HG03025 (cell line): ENCODE data around the gene NADSYN1.

Source experiments
- ATAC-seq: cut with Tn5 transposase; IDR thresholded peaks from one replicate; pipeline ENCODE4 v1.9.1; 2021; ENCODE audit warnings: mild to moderate bottlenecking, moderate library complexity; ENCODE audit not compliant: unreplicated experiment, low FRiP score

Gene NADSYN1

DNA sequence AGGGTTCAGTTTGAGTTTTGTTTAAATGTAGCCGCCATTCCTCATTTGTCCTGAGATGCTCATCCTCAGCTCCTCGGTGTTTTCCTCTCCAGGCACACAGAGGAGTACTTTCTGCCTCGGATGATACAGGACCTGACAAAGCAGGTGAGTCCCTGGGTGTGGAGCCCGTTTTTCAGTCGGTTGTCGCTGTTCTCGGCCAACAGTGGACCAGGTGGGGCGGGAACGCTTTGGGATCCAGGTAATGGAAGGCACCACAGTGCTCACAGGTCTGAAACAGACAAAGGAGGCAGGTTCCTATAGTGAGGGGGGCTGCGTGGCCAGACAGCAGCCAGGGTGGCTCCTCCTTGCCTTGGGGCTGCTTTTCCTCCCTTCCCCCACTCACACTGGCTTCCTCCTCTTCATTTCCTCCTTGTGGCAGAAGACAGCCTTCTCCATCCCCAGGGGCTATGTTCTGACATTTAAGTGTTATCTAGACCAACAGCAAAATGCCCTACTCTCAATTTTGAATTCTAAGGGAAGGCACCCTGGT is 19.4 kb downstream of the NADSYN1 start:
- ATAC-seq, result no peak

DNA sequence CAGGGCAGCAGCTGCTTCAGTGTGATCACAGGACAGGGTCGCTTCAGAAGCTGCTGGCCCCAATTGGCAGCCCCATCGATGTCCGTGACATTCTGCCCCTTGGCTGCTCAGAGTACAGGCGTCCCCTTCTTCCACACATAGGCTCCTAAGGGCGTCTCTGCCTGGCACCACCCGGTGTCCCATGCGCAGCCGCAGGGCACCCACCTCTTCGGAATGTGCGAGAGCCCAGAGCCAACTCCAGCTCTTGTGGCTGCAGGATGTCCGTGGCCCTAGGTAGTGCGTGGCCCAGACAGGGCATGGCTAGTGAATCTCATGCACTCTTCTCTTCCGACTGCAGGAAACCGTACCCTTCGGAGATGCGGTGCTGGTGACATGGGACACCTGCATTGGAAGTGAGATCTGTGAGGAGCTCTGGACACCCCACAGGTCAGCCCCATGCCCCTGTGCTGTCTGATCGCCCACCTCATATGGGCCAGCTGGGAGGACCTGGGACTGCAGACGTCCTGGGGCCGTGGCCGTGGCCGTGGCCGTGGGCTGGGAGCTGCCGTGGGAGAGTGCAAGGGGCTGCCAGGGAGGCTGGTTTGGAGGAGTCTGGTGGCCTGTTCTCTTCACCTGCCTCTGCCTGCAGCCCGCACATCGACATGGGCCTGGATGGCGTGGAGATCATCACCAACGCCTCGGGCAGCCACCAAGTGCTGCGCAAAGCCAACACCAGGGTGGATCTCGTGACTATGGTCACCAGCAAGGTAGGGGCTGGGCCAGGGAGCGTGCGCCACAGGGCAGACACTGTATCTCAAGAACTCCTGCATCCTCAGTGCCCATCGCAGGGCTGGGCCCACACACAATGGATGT is 20.2 kb downstream of the NADSYN1 start:
- no peak for ATAC-seq

DNA sequence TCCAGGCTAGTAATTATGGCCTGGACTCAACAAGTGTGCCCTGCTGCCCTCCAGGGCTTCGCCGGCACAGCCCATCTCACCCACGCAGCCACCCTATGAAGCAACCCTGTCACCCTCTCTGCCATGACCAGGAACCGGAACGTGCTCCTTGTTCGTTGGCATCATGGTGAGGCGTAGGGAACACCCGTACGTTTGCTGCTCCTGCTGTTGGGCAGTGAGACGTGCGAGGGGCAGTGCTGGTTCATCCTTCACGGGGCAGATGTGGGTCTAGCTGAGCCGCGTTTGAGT is 20.7 kb downstream of the NADSYN1 start:
- no peak for ATAC-seq

DNA sequence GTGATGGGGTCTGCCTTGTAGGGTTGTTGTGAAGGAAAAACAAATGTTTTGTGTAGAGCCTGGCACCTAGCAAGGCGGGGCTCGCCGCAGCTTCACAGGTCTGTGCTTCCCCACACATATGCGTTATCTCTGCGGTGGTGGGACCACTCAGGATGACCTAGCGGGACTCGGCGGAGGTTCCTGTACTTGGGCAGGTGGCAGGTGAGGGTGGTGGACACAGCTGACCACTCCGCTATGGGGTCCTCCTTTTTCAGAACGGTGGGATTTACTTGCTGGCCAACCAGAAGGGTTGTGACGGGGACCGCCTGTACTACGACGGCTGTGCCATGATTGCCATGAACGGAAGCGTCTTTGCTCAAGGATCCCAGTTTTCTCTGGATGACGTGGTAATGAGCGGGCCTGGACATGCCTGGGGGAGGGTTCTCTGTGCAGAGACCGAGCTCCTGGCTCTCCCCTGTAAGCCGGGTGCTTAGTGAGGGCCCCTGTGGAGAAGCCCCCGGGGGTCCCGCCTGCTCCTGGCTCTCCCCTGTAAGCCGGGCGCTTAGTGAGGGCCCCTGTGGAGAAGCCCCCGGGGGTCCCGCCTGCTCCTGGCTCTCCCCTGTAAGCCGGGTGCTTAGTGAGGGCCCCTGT is 21.3 kb downstream of the NADSYN1 start:
- no peak for ATAC-seq

DNA sequence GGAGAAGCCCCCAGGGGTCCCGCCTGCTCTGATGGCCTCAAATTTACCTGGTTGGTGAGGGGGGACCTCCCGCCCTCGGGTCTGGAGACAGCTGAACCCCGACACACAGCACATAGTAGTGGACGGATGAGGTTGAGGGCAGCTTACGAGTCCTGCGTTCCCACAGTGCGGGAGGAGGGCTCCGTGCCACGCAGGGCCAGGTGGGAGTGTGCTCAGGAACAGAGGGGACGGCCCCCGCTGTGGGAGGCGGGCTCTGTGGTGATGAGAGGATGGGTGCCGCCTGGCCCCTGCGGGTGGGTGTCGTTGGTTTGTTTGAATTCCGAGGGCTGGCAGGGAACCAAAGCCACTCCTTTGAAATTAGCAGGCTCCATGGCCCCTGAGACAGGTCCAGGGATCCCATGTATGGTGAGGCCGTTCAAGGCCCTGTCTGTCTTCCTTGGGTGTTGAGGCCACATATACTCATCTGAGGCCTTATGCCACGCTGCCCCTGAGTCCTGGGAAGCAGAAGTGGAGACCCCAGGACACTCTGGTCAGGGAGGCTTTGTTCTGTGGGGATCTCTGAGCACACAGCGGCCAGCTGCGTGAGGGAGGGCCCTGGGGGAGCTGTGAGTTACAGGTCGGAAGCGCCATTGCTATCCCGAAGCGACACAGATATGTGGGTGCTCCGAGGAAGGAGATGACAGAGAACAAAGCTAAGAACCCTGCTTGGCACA is 21.9 kb downstream of the NADSYN1 start:
- no peak for ATAC-seq

DNA sequence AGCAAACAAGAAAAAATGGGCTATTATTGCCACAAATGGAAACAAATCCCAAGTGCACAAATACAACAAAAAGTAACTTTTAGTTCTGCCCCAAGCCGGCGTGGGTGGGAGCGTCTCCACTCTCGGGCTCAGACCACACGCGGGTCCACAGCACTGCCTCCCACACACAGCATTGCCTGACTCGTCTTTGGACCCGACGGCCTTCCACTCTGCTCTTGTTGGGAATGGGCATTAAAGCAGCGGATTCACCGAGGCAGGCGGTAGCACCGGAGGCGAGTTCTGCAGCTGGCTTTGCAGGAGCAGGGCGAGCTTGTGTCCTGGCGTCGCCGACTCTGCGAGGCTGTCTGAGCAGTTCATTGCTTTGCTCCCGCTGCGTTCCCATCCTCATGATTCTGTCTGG is 23.0 kb downstream of the NADSYN1 start:
- ATAC-seq, result no peak

DNA sequence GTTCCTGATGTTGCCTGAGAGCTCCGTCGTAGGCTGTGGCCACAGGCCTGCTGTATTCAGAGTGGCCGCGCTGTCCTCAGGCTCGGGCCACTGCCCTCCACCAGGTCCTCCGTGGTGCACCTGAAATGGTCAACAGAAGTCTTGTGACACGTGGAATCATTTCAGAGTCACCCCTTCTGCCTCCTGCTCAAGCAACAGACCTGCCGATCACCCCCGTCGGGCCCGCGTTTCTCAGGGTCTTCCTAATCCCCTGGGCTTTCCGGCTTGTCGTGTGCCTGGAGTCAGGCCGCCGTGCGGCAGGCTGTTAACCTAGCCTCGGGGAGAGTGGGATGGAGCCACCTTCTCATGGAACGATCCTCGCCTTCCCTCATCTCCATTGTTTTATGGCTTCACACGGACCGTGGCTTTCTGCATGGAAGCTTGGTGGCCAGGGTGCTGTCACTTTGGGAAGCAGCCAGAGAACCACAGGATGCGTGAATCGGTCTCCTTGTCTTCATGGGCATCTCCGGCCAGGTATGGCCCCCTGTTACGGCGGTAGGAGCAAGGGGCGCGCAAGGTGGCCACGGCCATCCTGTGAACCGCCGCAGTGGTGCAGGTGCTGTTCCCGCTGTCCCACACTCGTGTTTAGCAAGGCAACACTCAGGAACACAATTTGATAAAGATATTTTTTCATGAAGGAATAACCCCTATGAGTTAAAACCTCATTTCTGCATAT is 24.1 kb downstream of the NADSYN1 start:
- ATAC-seq, result no peak

DNA sequence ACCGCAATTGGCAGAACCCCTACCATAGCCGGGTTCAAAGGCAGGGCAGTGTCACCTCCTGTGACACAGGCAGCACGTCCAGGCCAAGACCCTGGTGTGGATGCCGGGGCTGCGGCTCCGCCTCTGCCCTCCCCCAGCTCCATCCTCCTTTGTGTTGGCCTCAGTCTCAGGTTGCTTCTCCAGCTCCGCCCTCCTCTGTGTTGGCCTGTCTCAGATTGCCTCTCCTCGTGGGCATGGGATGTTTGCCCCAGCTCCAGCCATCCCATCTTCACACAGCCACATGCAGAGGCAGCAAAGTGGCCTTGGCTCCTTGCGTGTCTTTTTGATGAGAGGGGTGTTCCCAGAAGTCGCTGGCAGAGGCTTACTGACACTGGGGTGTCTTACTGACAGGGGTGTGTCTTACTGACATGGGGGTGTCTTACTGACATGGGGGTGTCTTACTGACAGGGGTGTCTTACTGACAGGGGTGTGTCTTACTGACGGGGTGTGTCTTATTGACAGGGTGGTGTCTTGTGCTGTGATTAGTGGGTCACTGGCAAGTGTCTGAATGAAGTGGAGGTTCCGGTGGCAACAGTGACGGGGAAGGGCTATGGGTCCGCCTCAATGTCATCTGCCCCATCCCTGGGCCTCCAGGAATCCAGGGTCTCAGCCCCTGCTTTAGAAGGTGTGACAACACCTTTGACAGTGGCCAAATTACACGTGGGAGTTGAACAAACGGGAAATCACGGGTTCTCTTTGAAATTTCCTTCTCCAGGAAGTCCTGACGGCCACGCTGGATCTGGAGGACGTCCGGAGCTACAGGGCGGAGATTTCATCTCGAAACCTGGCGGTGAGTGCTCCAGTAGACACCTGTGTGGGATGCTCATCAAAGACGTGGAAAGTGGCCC is 24.9 kb downstream of the NADSYN1 start:
- ATAC-seq, result no peak

DNA sequence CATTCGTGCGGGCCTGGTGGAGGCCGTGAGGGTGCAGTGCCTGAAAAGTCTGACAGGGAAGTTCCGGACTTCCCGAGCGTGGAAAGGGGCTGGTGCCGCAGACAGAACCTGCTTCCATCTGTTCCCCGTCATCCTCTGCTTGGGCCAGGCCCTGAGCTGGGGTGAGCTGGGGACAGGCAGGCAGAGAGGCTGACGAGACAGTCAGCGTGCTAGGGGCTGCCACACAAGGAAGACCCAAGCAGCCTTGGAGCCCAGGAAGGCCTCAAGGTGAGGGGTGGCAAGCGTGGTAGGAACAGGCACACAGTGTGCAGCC is 25.5 kb downstream of the NADSYN1 start:
- ATAC-seq, result no peak

DNA sequence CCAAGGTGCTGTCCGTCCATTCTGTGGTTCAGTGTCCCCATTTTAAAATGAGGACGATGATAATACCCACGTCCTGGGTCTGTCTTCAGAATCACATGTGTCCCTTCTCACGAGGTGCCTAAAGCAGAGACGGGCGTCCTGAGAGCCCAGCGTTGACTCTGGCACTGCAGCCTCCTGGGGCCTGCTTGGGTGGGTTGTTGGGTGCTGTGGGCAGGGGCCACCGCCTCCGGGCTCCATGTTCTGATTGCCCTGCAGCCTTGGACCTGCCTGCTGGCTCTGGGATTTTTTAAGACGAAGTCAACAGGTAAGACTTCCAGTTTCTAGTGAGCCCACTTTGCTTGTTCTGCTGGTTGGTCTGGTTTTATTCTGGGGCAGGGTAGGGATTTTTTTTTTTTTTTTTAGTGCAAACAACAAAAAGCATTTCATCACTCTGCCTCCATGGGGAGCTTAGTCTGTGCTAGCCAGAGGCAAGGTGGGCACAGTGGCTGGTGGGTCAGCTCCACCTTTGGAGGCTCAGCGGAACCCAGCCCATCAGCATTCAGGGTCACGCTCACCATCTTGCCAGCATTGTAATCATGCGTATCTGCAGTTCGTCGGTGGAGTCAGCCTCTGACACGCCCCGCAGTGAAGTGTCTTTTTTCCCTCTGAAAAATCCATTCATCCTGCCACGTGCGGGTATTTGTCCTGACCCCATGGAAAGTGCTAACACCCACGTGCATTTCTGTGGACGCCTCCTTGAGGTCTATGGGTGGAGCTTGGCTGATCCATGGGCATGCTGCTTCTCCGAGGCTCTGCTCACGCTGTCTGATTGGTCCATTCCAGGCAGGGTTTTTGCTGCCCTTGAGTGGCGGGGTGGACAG is 28.3 kb downstream of the NADSYN1 start:
- ATAC-seq, result no peak

DNA sequence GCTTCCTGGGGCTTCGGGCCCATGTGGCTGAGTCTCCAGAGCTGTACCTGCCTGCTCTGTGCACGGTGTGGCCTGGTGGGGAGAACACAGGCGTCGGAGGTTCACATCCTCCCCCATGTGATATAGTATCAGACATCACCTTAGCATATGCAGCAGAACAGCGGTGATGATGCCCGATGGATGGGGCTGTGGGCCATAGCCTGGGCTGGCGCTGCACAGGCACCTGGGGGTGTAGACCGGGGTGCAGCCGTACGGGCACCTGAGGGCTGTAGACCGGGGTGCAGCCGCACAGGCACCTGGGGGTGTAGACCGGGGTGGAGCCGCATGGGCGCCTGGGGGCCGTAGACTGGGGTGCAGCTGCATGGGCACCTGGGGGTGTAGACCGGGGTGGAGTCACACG is 29.2 kb downstream of the NADSYN1 start:
- no peak for ATAC-seq

DNA sequence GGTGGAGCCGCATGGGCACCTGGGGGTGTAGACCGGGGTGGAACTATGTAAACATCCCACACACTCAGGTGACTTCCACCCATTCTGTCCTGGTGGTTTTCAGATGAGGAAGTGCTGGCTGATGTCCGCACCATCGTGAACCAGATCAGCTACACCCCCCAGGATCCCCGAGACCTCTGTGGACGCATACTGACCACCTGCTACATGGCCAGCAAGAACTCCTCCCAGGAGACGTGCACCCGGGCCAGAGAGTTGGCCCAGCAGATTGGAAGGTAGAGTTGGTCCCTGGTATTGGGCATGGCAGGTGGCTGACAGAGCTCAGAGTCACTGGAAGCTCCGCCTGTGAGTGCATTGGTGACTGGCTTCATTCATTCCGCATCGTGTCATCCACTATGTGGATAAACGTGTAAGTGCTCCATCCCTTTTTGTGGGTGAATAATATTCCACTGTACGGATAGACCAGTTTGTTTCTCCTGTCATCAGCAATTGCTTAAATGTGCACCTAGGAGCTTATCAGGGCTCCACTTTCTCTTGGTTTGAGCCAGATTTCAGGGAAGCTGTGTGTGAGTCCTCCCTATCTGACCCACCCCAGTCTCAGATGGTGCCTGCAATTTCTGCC is 29.9 kb downstream of the NADSYN1 start:
- no peak for ATAC-seq

DNA sequence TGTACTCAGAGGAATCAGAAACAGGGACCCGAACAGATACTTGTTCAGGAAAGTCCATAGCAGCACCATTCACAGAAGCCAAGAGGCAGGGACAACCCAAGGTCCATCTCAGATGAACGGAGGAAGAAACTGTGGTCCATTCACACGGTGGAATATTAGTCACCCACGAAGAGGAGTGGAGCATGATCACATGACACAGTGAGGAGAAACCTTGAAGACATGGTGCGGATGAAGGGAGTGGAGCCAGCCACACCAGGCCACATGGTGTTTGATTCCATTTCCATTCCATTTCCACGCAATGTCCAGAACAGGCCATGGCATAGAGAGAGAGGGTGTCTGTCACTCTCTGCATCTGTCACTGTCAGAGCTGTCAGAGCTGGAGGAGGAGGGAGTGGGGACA is 30.7 kb downstream of the NADSYN1 start:
- no peak for ATAC-seq

DNA sequence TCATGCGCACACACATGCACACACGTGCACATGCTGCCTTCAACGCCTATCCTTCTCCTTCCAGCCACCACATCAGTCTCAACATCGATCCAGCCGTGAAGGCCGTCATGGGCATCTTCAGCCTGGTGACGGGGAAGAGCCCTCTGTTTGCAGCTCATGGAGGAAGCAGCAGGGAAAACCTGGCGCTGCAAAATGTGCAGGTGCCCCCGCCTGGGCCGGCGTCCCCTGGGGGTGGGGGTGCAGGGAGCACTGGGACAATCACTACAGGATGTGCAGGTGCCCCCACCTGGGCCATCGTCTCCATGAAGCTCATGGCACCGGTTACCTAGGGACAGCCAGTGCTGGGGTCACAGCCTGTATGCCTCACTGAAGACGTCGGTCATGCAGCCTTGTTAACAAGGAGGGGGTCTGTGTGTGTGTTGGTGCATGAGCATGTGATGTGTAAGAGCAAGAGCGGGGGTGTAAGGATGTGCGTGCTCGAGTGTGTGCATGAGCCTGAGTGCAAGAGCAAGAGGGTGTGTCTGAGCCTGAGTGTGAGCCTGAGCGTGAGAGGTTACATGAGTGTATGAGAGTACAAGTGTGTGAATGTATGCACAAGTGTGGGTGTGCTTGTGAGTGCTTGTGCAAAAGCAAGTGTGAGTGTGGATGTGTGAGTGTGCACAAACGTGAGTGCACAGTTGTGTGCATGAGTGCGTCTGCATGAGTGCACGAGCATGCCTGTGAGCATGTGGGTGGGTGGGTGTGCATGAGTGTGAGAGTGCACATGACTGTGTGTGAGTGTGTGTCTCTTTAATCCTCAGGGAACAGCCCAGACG is 31.5 kb downstream of the NADSYN1 start:
- no peak for ATAC-seq

DNA sequence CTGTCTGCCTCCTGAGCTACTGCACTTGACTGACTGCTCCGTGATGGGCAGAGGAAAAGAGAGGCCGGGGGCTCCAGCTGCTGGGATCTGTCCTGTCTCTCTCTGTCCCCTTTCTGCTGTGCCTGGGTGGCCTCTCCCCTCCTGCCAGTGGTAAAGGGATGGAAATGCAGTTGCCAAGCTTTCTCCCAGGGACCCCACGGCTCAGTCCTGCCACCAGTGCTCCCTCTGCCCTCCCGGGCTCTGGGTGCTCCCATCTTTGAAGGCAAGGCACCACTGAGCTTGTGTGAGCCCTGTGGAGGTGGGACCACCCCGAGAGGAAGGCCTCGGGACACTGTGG is 32.0 kb downstream of the NADSYN1 start:
- ATAC-seq, result no peak

DNA sequence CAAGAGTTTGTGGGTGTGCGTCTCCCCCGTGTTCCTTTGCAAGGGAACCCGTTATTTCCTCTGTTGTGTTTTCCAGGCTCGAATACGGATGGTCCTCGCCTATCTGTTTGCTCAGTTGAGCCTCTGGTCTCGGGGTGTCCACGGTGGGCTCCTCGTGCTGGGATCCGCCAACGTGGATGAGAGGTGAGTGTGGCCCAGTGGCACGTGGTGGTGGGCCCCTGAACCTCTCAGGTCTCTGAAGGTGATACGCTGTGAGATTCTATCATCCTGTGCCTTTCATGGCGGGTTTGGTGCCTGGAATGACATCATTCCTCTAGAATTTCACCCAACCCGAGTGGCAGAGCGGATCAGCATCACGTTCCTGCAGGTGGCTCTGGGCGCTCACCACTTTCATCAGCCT is 32.5 kb downstream of the NADSYN1 start:
- ATAC-seq, result no peak

DNA sequence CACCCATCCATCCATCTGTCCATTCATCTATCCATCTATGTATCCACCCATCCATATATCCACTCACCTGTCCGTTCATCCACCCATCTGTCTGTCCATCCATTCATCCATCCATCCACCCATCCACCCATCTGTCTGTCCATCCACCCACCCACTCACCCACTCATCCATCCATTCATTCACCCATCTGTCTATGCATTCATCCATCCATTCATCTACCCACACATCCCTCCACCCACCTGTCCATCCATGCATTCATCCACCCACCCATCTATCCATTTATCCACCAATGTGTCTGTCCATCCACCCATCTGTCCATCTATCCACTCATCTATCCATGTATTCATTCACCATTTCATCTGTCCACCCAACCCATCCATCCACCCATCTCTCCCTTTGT is 33.3 kb downstream of the NADSYN1 start:
- no peak for ATAC-seq

DNA sequence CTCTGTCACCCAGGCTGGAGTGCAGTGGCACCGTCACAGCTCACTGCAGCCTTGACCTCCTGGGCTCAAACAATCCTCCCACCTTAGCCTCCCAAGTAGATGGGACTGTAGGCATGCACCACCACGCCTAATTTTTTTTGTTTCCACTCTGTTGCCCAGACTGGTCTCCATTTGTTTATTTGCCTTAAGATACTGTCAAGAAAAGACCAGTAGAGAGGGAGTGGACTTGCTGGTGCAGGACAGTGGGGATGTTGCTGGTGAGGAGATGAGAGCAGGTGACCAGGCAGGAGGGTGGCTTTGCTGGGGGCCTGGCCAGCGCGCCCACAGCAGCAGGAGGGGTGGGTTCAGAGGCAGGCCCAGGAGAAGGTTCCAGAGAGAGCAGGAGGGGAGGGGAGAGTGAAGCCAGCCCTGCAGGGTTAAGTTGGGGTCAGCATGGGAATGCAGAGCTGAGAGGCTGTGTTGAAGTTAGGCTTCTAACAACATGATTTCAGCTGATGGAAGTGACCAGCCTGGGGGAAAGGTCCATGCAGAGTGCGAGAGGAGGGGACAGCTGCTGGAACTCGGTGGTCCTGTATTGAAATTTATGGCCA is 35.8 kb downstream of the NADSYN1 start:
- ATAC-seq, result no peak
